ENCODE data around the gene ZIC4. TPM values are rescaled to one million over a fixed set of nuclear protein-coding genes. Genes with fewer than 3 reads are reported as not detected.
A peak's percentile ranks its signal among the peaks of the same experiment; 100 is the strongest.

Gene ZIC4
- total RNA-seq, 4 donors from 2014 or later = 0.19 to 0.47 (median 0.39) TPM; not detected in 1

- intact Hi-C loops (cut with DNase I; ENCODE audit: low total_unique reads) (no loop called here), in situ Hi-C loops (cut with MboI; ENCODE audit: low sequenced_read_pairs in 4 of 4) (no loop called here)
- H3K36me3 ChIP-seq = no peaks in the 10 kb centered on the region
- peaks cover 6 to 8% of the 10 kb centered on the region in 2 donors for H3K4me1 ChIP-seq
- peaks cover 59 to 62% (median 61%) of the 10 kb centered on the region in 3 donors for H3K27me3 ChIP-seq
- TF ChIP-seq POLR2A (IDR thresholded peaks at IDR 0.05) (no peak), CTCF (IDR thresholded peaks at IDR 0.05 in 4 of 5, conservative IDR thresholded peaks at IDR 0.05 in 1 of 5) (no peak)
- no peaks in the 10 kb centered on the region for H3K9me3 ChIP-seq
- H3K27ac ChIP-seq = no peak overlapping the region
- ATAC-seq (no peak), DNase-seq (no peak)
- peak overlapping the region in 2 of 4 donors; percentile 10 to 15 for H3K4me3 ChIP-seq
Measured at GRCh38 chr3:147354623-147355022, 51.7 kb downstream of the ZIC4 start.

- TF ChIP-seq CTCF (IDR thresholded peaks at IDR 0.05 in 4 of 5, conservative IDR thresholded peaks at IDR 0.05 in 1 of 5) = no peak
- no peak for TF ChIP-seq POLR2A (IDR thresholded peaks at IDR 0.05)
- in situ Hi-C loops (cut with MboI; ENCODE audit: low sequenced_read_pairs in 4 of 4) = no loop called here
- peaks cover 6 to 8% of the 10 kb centered on the region in 2 donors for H3K4me1 ChIP-seq
- DNase-seq (no peak), ATAC-seq (no peak)
- H3K4me3 ChIP-seq = no peak overlapping the region
- peaks cover 26 to 32% (median 28%) of the 10 kb centered on the region in 3 donors for H3K27me3 ChIP-seq
- no peak overlapping the region for H3K27ac ChIP-seq
- intact Hi-C loops (cut with DNase I; ENCODE audit: low total_unique reads) = no loop called here
- no peaks in the 10 kb centered on the region for H3K9me3 ChIP-seq
- H3K36me3 ChIP-seq = no peaks in the 10 kb centered on the region
Measured at GRCh38 chr3:147351301-147351700, 55.0 kb downstream of the ZIC4 start.

GRCh38 chr3:147348976-147349375, 57.4 kb downstream of the ZIC4 start:
- peaks cover 3 to 11% (median 5%) of the 10 kb centered on the region in 3 donors for H3K27me3 ChIP-seq

DNA sequence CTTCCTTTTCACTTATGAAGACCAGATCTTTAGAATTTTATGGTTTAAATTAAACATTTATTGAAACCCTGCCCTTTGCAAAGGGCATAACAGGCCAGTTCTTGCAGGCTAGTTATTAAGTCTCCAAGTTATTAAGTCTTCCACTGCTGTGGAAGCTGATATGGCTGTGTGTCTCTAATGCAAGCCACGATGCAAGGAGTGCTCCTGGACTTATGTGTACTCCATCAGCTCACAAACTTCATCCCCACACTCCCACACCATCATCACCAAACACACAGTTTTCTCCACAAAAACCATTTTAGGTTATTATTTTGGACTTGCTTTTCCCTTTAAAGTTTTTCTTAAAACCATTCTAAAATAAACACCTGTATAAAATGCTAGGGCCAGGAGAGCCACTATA, 62.4 kb downstream of the ZIC4 start:
- Histone ChIP-seq H3K27ac (no peak overlapping the region), H3K27me3 (no peaks in the 10 kb centered on the region), H3K4me1 (no peaks in the 10 kb centered on the region), H3K9me3 (no peaks in the 10 kb centered on the region), H3K36me3 (no peaks in the 10 kb centered on the region), H3K4me3 (no peak overlapping the region)
- intact Hi-C loops (cut with DNase I; ENCODE audit: low total_unique reads) (no loop called here), in situ Hi-C loops (cut with MboI; ENCODE audit: low sequenced_read_pairs in 4 of 4) (no loop called here)
- DNase-seq (no peak), ATAC-seq (no peak)
- TF ChIP-seq POLR2A (IDR thresholded peaks at IDR 0.05) (no peak), CTCF (IDR thresholded peaks at IDR 0.05 in 4 of 5, conservative IDR thresholded peaks at IDR 0.05 in 1 of 5) (no peak)

More at GRCh38 chr3:147348976-147349375, 57.4 kb downstream of the ZIC4 start:
- Histone ChIP-seq H3K27ac (no peak overlapping the region), H3K4me1 (no peaks in the 10 kb centered on the region), H3K36me3 (no peaks in the 10 kb centered on the region), H3K4me3 (no peak overlapping the region), H3K9me3 (no peaks in the 10 kb centered on the region)
- intact Hi-C loops (cut with DNase I; ENCODE audit: low total_unique reads) (no loop called here), in situ Hi-C loops (cut with MboI; ENCODE audit: low sequenced_read_pairs in 4 of 4) (no loop called here)
- DNase-seq (no peak), ATAC-seq (no peak)
- no peak for TF ChIP-seq CTCF (IDR thresholded peaks at IDR 0.05 in 4 of 5, conservative IDR thresholded peaks at IDR 0.05 in 1 of 5)
- no peak for TF ChIP-seq POLR2A (IDR thresholded peaks at IDR 0.05)

DNA sequence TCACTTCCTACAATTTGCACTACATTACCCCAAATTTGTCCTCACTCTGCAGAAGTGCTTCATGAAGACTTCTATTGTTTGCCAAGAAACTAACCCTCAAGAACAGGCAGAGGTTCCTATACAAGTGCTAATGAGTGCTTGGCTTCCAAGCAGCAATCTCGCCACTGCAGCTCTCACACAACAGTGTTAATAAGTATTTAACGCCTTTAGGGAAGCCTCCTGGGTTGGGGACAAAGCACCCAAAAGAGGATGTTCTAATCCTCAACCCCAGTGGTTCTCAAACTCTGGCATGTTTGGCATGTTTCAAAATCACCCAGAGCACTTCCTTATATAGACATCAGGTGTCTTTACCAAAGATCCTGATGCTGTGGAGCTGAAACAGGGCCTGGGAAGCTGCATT, 64.6 kb downstream of the ZIC4 start:
- no peaks in the 10 kb centered on the region for H3K9me3 ChIP-seq
- TF ChIP-seq POLR2A (IDR thresholded peaks at IDR 0.05) (no peak), CTCF (IDR thresholded peaks at IDR 0.05 in 4 of 5, conservative IDR thresholded peaks at IDR 0.05 in 1 of 5) (no peak)
- H3K36me3 ChIP-seq = no peaks in the 10 kb centered on the region
- no peak overlapping the region for H3K4me3 ChIP-seq
- H3K27ac ChIP-seq = no peak overlapping the region
- no peak for ATAC-seq
- DNase-seq = no peak
- intact Hi-C loops (cut with DNase I; ENCODE audit: low total_unique reads) = no loop called here
- H3K4me1 ChIP-seq = no peaks in the 10 kb centered on the region
- no peaks in the 10 kb centered on the region for H3K27me3 ChIP-seq
- in situ Hi-C loops (cut with MboI; ENCODE audit: low sequenced_read_pairs in 4 of 4) = no loop called here
